HG02678 (cell line): Measurements from ENCODE around the gene RIT1.
A peak's percentile ranks its signal among the peaks of the same experiment; 100 is the strongest.

ENCODE experiments used
- ATAC-seq: cut with Tn5 transposase; IDR thresholded peaks from one replicate; pipeline ENCODE4 v1.9.1; 2021; ENCODE audit warnings: mild to moderate bottlenecking, moderate library complexity; ENCODE audit not compliant: unreplicated experiment

Gene RIT1

DNA sequence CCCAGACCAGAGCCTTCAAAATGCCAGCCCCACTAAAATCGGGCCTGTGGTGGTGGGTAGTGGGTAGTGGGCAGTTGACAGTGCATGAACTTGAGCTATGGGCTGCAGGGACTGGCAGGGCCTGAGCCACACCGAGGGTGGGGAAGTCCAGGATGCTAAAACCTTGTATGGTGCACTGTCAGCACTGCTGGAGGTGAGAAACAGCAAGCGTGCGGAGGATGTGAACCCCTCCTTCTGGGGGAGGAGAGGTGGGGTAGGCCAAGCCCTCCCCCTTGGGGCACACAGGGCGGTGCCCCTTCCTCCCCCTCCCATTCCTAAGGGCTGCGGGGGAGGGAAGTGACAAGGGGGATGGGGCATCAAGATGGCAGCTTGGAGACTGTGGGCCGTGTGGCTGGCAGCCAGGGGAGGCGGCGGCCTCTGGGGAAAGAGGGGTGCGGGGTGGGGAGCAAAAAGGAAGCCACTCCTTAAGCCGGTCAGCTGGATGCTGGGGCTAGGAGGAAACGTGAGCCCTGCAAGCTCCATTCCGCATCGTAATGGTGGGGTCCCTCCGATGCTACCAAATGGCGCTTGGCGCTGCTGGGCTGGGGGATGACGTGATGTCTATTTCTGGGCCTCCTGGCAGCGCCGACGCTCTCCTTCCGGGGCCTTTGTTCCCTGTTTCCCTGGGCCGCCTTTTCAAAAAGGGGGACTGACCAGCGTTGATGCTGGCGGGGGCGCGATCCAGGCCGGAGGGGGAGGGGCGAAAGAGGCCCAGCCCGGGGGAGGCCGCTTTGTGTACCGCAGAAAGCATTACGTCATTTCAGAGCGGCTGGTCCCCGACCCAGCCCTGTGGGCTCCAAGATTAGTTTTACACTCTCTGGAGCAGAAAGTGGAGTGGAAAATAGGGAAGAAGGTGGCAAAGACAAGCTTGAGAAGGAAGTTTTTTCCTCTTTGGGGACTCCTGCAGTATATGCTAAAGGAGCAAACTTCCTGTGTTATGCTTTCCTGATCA, 51.0 kb downstream of the RIT1 start:
- ATAC-seq: no peak

DNA sequence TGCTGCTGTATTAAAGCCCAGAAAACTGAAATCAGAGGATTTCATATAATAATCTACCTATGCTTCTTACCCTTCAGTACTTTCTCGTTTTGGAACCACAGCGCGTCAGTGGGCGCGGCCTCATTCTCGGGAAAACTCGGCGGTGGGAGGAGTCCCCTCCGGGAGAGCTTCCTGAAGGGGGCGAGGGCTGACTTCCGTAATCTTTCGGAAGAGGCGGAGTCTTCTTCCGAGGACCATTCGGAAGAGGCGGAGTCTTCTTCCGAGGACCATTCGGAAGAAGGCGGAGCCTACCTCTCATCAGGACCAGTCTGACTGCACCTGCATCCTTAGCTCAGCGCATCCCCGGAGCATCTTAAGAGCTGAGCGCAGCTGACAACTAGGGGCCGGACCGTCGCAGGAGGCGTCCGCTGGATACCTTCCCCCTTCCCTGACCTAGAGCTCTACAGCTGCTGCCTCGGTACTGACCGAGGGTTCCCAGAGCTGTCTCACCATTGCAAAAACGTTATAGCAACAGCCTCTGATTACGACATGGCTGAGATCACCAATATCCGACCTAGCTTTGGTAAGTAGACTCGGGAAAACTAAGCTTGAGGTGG, 51.8 kb downstream of the RIT1 start, which contains the start of gene SYT11:
TSS of gene SYT11 (plus strand) at position 334 of the 596 bp plus-strand sequence. CDS start at position 529, 195 bp downstream.
- ATAC-seq: peak; percentile 71

DNA sequence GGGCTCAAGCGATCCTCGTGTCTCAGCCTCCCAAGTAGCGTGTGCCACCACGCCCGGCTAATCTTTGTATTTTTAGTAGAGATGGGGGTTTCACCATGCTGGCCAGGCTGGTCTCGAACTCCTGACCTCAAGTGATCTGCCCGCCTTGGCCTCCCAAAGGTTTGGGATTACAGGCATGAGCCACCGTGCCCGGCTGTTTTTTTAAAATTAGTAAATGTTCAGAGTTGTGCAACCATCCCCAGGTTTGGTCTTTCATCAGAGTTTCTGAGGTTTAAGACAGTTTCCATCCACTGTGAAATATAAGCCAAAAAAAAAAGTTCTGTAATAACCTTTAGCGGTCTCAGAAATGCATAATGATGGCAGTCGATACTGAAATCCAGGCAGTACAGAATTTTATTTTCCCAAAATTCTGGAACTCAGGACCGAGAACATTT, 52.3 kb downstream of the RIT1 start:
- peak; percentile 12 for ATAC-seq

DNA sequence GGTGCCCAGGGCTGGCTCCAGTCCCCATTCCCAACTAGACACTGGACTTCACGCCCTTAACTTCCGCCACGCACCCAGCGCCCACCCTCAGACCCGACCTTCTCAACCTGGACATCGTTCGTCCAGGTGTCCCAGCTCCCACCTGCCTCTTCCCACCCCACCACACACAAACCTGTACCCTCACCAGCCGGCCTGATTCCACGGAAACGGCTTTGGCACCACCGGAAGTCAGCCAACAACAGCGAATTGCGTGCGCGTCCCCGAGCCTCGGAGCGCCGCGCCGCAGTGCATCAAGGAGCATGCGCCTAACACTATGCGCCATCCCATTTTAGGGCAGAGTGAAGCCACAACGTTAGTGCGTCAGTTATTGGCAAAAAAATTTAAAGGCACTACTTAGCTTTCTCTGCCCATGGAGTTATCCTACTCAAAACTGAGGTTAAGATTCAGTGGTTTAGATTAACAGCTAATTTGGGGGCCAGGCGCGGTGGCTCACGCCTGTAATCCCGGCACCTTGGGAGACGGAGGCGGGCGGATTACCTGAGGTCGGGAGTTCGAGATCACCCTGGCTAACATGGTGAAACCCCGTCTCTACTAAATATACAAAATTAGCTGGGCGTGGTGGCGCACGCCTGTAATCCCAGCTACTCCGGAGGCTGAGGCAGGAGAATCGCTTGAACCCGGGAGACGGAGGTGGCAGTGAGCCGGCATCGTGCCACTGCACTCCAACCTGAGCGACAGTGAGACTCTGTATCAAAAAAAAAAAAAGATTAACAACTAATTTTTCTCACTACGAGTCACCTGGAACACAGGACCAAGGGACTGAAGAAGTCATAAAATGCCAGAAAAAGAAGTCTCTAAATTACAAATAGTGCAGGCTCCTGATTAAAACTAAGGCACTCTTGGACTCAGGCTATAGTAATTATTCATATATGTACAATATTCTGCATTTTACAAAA, 53.9 kb downstream of the RIT1 start, which contains the start of gene GON4L:
TSS of gene GON4L (minus strand) at position 240 of the 956 bp plus-strand sequence. CDS start 3,434 bp downstream, outside the sequence.
- peak; percentile 50 for ATAC-seq

DNA sequence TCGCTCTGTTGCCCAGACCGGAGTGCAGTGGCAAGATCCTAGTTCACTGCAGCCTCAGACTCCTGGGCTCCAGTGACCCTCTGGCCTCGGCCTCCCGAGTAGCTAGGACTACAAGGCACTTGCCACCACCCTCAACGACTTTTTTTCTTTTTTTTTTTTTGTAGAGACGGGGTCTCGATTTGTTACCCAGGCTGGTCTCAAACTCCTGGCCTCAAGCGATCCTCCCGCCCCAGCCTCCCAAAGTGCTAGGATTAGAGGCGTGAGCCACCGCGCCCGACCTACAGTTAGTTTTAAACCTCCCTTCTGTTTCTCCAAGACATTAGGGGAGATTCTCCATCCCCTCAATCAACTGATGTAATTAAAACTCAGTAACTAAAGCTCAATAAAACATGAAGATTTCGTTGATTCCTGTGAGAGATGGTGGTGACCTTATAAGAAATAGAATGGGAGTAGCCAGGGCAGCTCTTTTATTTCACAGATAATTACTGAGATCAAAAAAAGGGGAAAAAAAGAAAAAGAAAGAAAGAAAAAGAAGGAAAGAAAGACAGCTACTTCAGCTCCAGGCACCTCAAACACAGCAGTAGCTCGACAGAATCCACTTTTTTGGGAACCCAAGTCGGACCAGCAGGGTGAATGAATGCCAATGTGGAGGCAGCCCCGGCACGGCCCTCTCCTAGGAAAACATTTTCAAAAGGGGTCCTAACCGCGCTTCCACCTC, 54.7 kb downstream of the RIT1 start:
- ATAC-seq: no peak

DNA sequence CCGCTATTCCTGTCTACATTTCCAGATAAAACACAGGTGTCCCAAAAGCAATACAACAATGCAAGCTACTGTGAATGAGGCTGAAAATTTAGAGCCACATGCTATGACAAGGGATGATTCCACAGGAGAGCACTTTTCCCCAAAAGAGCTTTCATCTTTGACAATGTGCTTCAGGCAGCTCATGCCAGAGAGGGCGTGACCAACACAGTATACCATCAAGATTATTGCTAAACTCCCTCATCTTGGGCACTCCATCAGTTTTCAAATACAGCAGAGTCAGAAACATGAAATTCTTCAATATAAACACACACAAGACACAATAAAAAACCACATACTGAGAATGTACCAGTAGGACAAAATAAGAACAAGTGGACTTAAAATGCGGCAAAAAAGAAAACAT, 60.8 kb downstream of the RIT1 start:
- ATAC-seq: no peak

DNA sequence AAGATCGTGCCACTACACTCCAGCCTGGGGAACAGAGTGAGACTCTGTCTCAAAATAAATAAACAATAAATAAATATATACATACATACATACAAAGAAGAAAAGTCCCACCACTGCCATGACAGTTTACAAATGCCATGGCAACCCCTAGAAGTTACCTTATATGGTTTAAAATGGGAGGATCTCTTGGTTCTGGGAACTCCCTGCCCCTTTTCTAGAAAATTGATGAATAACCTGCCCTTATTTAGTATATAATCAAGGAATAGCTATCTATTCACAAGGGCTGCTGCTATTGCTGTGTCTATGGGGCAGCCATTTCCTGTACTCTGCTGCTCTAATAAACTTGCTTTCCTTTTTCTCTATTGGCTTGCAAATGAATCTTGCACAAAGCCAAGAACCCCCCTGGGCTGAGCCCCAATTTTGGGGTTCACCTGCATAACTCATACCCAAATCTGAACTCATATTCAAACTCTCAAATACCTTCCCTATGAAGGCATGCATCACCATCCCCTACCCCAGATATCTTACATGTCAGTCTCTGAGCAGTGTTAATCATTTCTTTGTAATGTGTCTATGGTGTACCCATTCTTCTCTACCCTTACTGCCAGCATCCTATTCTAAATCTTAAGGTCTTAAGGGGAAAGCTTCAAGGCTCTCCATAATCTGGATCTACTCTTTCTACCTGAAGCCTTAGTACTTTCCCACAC, 63.2 kb downstream of the RIT1 start:
- no peak for ATAC-seq
